KMS-11 (cell line): ENCODE data around the gene GTSE1.

Experiments used
- H2AFZ ChIP-seq: fragments of 200-600 bp; sonication (generic); 2 replicates; pipeline ENCODE4 v1.6.1; 2016; ENCODE audit warnings: antibody characterized with exemption, mixed run types, low read depth
- H3K27ac ChIP-seq: fragments of 200-600 bp; sonication (generic); 2 replicates; pipeline ENCODE4 v1.6.1; 2016; ENCODE audit warnings: mild to moderate bottlenecking, mixed run types
- H3K27me3 ChIP-seq: fragments of 200-600 bp; sonication (generic); 2 replicates; pipeline ENCODE4 v1.6.1; 2017; ENCODE audit warnings: mild to moderate bottlenecking, low read depth, mixed run types, moderate library complexity; ENCODE audit not compliant: insufficient read depth
- H3K36me3 ChIP-seq: fragments of 200-600 bp; sonication (generic); 2 replicates; pipeline ENCODE4 v1.6.1; 2017; ENCODE audit warnings: mild to moderate bottlenecking, mixed run types; ENCODE audit not compliant: insufficient read depth
- H3K4me1 ChIP-seq: fragments of 200-600 bp; sonication (generic); 2 replicates; pipeline ENCODE4 v1.6.1; 2016; ENCODE audit warnings: mild to moderate bottlenecking, low read depth, mixed run types; ENCODE audit not compliant: poor library complexity, severe bottlenecking
- H3K4me2 ChIP-seq: fragments of 200-600 bp; sonication (generic); 2 replicates; pipeline ENCODE4 v1.7.0; 2016; ENCODE audit warnings: mild to moderate bottlenecking, mixed run types
- H3K4me3 ChIP-seq: fragments of 200-600 bp; sonication (generic); IDR thresholded peaks from 2 replicates; pipeline ENCODE4 v1.6.1; 2017; ENCODE audit warnings: low read depth, low read length, mixed read lengths; ENCODE audit not compliant: insufficient read depth
- H3K79me2 ChIP-seq: fragments of 200-600 bp; sonication (generic); 2 replicates; pipeline ENCODE4 v1.6.1; 2016; ENCODE audit warnings: low read depth, mixed run types; ENCODE audit not compliant: insufficient read depth
- H3K9ac ChIP-seq: fragments of 200-600 bp; sonication (generic); 2 replicates; pipeline ENCODE4 v1.6.1; 2016; ENCODE audit warnings: mild to moderate bottlenecking, mixed run types
- H4K20me1 ChIP-seq: fragments of 200-600 bp; sonication (generic); 2 replicates; pipeline ENCODE4 v1.6.1; 2016; ENCODE audit warnings: mild to moderate bottlenecking, mixed run types; ENCODE audit not compliant: insufficient read depth
- TF ChIP-seq, protein P1 (sequence below): fragments of 200-600 bp; sonication (generic); conservative IDR thresholded peaks from 2 replicates; pipeline ENCODE4 v1.6.1; 2017; ENCODE audit warnings: low read depth, mild to moderate bottlenecking, antibody characterized with exemption, low read length, moderate library complexity, mixed read lengths

GTSE1 gene

DNA sequence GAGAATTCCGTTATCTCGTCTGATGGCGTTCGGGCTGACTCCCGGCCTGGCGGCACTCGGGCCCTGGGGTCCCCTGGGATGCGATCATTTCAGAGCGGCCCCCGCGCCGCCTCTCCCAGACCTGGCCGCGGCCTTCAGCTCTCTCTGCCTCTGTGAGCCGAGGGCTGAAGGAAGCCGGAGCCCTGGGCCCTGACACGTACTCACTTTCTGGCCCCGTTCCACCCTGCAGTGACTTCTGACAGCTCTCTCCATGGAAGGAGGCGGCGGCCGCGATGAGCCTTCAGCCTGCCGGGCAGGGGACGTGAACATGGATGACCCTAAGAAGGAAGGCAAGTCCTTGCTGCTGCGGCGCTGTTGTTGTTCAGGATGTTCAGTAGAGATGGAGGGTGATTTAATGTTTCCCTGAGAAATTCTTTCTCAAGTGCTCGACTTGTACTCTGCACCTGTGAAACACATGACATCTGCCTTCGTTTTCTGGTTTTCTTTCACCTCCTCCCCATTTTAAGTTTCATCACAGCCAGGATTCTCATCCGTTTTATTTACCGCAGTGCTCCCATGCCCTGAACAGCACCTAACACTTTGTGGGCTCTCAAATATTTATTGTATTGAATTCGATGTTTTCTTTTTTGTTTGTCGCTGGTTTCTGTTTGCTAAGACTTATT is 612 bp downstream of the GTSE1 start:
- H4K20me1 ChIP-seq = no peaks in the 10 kb centered on the region
- peaks cover 3% of the 10 kb centered on the region; the same call in 1 of the 2 replicates for H3K36me3 ChIP-seq
- H3K27ac ChIP-seq = peak overlapping the region; percentile 51; the same call in 1 of the 2 replicates
- peaks cover 49% of the 10 kb centered on the region for H3K79me2 ChIP-seq
- H3K27me3 ChIP-seq = no peaks in the 10 kb centered on the region
- peaks cover 52% of the 10 kb centered on the region for H3K4me1 ChIP-seq
- no peak overlapping the region for H3K4me3 ChIP-seq
- H3K9ac ChIP-seq = peak overlapping the region; percentile 50
- TF ChIP-seq, protein P1, sequence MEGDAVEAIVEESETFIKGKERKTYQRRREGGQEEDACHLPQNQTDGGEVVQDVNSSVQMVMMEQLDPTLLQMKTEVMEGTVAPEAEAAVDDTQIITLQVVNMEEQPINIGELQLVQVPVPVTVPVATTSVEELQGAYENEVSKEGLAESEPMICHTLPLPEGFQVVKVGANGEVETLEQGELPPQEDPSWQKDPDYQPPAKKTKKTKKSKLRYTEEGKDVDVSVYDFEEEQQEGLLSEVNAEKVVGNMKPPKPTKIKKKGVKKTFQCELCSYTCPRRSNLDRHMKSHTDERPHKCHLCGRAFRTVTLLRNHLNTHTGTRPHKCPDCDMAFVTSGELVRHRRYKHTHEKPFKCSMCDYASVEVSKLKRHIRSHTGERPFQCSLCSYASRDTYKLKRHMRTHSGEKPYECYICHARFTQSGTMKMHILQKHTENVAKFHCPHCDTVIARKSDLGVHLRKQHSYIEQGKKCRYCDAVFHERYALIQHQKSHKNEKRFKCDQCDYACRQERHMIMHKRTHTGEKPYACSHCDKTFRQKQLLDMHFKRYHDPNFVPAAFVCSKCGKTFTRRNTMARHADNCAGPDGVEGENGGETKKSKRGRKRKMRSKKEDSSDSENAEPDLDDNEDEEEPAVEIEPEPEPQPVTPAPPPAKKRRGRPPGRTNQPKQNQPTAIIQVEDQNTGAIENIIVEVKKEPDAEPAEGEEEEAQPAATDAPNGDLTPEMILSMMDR = no peak
- H2AFZ ChIP-seq = peak overlapping the region; percentile 43
- peak overlapping the region; percentile 97 for H3K4me2 ChIP-seq

DNA sequence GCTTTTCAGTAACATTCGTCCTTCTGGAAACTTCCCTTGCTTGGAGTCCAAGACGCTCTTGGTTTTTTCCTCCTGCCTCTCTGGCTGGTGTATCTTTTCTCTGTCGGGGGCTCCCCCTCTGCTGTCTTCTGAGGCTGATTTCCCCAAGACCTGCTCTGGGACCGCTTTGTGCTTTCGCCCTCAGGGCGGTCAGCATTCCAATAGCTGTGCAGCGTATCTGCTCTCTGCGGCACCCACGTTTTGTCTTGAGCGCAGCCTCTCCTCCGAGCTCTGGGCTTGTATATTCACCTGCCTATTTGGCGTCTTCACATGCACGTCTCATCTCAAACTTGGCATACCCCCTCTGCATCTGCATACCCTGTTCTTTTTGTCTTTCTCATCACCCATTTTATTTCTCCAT is 2.4 kb downstream of the GTSE1 start:
- H3K79me2 ChIP-seq = peaks cover 66% of the 10 kb centered on the region
- TF ChIP-seq, protein P1 = no peak
- no peaks in the 10 kb centered on the region for H4K20me1 ChIP-seq
- H3K36me3 ChIP-seq = peaks cover 3% of the 10 kb centered on the region; the same call in 1 of the 2 replicates
- no peaks in the 10 kb centered on the region for H3K27me3 ChIP-seq
- H3K4me2 ChIP-seq = peak overlapping the region; percentile 97; the same call in 1 of the 2 replicates
- no peak overlapping the region for H3K27ac ChIP-seq
- H3K4me3 ChIP-seq = no peak overlapping the region
- no peak overlapping the region for H3K9ac ChIP-seq
- no peak overlapping the region for H2AFZ ChIP-seq
- peaks cover 37% of the 10 kb centered on the region for H3K4me1 ChIP-seq

DNA sequence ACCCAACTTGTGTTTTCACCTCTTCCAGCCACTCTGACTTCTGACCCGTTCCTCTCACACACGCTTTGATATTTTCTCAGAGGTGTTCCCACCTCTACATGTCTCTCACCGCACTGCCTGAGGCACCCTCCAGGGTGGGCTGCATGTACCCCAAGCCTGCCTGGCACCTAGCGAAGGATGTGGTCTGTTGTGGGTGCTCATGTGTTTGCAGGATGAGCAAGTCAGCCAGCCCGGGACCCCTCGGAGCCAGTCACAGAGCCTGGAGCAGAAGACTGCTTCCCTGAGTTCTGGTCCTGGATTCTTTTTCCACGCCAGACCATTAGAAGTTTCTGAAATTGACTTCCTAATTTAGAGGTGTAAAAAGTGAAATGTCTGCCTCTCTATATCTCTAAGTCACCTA is 3.8 kb downstream of the GTSE1 start:
- H3K27me3 ChIP-seq = no peaks in the 10 kb centered on the region
- no peaks in the 10 kb centered on the region for H4K20me1 ChIP-seq
- TF ChIP-seq, protein P1 = no peak
- no peak overlapping the region for H3K9ac ChIP-seq
- peaks cover 3% of the 10 kb centered on the region; the same call in 1 of the 2 replicates for H3K36me3 ChIP-seq
- H2AFZ ChIP-seq = no peak overlapping the region
- no peak overlapping the region for H3K4me2 ChIP-seq
- H3K4me3 ChIP-seq = no peak overlapping the region
- H3K79me2 ChIP-seq = peaks cover 80% of the 10 kb centered on the region
- peaks cover 26% of the 10 kb centered on the region for H3K4me1 ChIP-seq
- no peak overlapping the region for H3K27ac ChIP-seq

DNA sequence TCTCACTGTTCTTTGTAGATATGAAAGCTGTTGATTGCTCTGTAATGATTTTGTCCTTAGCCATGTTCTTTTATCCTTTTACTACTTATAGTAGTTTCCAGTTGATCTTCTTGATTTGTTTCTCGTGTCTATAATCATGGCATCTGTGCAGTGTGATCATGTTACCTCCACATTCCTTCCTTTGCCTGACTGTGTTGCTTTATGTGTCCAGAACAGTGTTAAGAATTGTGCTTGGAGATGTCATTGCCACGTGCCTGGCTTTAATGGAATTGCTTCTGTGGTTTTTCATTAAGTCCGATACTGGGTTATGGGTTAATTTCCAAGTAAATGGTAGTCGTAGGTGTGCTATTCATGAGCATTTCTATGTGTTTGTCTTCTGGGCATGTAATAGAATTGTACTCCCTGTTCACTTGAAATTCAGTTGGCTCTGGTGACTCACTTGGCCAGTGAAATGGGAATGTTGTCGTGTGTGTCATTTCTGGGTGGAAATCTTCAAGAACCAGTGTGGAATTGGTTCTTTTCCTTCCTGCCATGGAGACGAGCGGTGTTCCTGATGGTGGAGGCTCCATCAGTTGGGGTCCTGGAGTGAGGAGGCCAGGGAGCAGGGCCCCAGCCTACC is 6.8 kb downstream of the GTSE1 start:
- H3K27ac ChIP-seq = no peak overlapping the region
- H4K20me1 ChIP-seq = no peaks in the 10 kb centered on the region
- TF ChIP-seq, protein P1 = no peak
- H3K27me3 ChIP-seq = no peaks in the 10 kb centered on the region
- H2AFZ ChIP-seq = no peak overlapping the region
- peaks cover 6% of the 10 kb centered on the region; the same call in 1 of the 2 replicates for H3K36me3 ChIP-seq
- H3K4me3 ChIP-seq = no peak overlapping the region
- no peak overlapping the region for H3K9ac ChIP-seq
- no peak overlapping the region for H3K4me2 ChIP-seq
- peaks cover 18% of the 10 kb centered on the region for H3K4me1 ChIP-seq
- peaks cover 89% of the 10 kb centered on the region for H3K79me2 ChIP-seq
